ENCODE results near the gene RASGRF2.

GRCh38 chr5:81269751-81270393 lies 309.7 kb downstream of the RASGRF2 start:
- TF ChIP-seq CTCF (conservative IDR thresholded peaks at IDR 0.05; ENCODE audit: low read length) (no peak), EZH2phosphoT487 (IDR thresholded peaks at IDR 0.05; ENCODE audit: borderline replicate concordance) (no peak)

Data from Loucy (cell line).